SK-MEL-5 (cell line): ENCODE results near the gene LMO1. TPM values are rescaled to one million over a fixed set of nuclear protein-coding genes. Genes with fewer than 3 reads are reported as not detected.

Experiments used
- DNase-seq: peaks from one replicate; pipeline ENCODE4 v3.0.0-alpha.2; 2016; ENCODE audit warnings: low read depth, low spot score
- in situ Hi-C: cut with HindIII; loops from 2 replicates; pipeline ENCODE4 v1.10.0; 2016; ENCODE audit warnings: low sequenced_read_pairs, high pct_unique_total_duplicates, low pct_unique_long_range_greater_than_20kb
- total RNA-seq: library from RNA; depleted of rRNA; stranded (reverse); fragments of >200 nt; shearing (Covaris generic); gene quantifications from 2 replicates; pipeline ENCODE4 v1.2.3, GENCODE V29; 2014

The LMO1 gene
- total RNA-seq, 1 experiment from 2014 or later, result not detected

DNA sequence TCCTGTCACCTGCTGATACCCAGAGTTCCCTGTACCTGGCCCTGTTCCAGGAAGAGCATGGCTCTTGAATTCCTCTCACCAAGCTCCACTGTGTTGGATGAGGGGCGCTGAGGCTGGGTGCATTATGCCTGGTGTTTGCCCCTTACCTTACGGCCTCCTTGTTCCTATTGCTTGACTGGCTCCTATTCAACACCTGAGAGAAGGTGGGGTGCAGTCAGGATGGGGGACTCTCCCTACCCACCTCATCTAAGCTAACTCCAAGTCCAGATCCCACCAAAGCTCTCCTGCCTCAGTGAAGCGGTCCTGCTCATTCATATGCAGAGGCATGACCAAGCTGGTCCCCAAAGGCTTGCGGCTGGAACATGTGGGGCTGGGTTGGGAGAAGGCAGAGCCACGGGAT, 59.1 kb downstream of the LMO1 start:
- no peak for DNase-seq
- in situ Hi-C loops, result no loop called here

DNA sequence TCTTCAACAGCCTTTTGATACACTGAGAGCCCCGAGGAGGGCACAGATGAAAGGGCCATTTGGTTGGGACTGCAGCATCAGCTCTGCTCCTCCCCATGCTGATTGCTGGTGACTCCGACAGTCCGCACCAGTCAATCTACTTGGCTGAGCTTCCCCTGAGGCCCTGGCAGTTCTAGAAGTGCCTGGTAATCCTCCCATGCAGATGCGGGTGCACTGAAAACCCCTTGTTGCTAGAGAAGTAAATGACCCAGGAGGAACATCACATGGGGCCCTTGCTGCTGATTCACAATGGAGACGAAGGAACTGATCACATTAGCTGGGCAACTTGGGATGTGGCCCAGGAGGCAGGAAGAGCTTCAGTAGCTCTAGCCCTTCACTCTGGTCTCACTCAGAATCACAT, 59.7 kb downstream of the LMO1 start:
- DNase-seq, result no peak
- in situ Hi-C loops, result no loop called here

DNA sequence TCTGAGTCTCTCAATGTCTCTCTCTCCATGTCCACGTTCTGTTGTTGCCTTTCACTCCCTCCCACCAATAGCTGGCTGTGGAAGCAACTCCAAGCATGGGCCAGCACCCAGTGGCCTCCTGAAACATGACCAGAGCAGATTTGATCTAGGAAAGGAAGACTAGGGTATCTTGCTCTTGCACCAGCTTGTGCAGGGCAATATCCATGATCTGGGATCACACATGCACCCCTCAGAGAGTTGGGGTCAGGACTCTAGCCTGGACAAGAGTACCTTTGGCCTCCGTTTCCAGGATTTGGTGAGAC, 60.3 kb downstream of the LMO1 start:
- in situ Hi-C loops, result no loop called here
- no peak for DNase-seq

DNA sequence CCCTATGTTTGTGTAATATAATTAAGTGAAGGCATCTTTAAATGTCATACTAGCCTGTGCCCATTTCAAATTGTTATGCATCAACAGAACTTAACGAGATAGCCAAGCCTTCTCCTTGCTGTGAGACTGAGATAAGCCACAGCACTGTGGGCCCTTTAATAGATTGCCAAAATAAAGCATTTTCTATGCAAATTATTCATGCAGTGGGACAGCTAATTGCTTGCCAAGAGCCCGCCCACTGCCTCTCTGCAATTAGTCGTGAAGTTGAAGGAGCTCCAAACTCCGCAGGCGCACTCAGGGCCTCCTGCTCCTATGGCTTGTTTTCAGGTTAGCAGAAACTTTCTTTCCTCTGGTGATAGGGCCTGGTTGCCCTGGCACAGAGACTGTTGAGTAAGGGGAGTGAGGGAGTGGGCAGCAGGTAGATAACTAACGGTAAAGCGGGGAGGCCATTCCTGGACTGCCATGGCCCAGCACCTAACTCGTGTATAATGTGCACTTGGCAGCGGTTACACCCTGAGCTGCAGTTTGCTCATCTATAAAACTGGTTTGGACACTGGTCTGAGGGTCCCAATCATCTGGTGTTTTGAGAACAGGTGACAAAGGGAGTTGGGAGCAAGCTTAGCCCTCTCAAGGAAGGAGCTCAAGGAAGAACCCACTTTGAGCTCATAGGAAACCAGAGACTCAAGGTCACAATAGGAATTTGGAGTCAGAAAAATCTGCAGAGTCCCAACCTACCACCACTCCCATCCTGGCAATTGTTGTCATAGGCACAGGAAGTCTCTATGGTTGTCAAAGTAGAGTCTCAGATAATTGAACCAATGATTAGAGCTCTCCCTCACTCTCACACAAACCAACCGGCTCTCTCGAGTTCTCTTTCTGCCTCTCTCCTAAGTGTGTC, 60.9 kb downstream of the LMO1 start:
- in situ Hi-C loops, result no loop called here
- DNase-seq, result no peak

DNA sequence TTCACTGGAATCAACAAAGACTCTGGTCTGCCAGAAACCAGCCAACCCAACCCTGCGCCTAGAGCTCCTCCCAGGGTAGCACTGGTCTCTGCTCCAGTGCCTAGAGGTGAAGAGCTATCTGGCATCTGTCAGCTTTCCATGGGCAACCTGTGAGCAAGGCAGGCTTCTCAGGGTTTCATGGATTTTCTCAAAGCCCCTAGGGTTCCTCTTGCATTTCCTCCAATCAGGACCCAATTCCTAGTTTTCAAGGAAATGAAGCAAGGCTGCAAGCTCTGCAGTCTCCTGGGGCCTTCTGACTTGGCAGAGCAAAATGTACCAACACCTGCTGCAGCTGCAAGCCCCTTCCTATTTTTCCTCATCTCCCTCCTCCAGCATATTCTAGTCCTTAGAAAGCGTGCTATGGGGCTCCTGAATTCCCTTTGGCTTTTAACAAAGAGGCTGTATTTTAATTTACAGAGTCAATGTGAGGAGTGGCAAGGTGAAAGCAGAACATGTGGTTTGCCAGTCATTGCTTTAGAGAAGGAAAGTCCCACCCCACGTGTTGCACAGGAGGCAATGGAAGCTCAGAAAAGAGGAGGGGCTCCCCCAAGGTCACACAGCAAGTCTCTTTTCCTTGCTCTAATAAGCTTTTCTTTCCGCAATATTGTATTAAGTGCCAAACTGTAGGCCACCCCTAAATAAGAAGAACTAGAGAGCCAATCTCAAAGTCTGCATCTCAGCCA, 61.9 kb downstream of the LMO1 start:
- DNase-seq, result no peak
- in situ Hi-C loops, result no loop called here

DNA sequence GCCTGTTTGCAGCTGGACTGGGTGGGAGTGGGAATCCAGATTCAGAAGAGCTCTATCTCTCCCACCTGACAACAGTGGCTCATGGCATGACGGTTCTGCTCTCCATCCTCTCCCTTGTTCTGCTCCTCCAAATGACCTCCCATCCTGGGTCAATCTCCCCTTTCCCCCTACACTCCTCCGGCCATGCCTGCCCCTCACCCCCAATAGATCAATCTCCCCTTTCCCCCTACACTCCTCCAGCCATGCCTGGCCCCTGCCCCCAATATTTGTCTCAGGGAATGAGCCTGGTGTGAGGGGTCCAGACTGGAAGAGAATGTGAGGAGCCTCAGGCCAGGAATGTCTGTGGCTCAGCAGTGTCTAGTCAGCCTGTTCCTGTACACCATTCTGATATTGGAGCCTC, 64.0 kb downstream of the LMO1 start:
- in situ Hi-C loops, result no loop called here
- DNase-seq, result no peak

DNA sequence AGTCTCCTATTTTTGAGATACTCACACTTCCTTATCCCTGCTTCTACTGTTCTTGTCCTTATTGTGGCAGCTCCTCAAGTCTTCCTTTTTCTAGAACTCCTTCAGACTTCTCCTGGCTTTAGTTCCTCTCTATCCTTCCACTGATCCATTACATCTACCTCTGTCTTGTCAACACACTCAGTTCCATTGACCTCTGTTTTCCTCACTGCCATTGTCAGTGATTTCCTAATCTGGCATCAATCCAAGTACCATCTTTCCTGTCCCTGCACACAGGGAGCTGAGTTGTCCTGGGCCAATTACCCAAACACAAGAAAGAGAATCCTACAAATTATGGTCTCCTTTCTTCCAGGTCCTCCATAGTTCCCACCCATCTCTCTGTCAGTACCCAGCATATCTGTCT, 66.9 kb downstream of the LMO1 start:
- in situ Hi-C loops, result no loop called here

DNA sequence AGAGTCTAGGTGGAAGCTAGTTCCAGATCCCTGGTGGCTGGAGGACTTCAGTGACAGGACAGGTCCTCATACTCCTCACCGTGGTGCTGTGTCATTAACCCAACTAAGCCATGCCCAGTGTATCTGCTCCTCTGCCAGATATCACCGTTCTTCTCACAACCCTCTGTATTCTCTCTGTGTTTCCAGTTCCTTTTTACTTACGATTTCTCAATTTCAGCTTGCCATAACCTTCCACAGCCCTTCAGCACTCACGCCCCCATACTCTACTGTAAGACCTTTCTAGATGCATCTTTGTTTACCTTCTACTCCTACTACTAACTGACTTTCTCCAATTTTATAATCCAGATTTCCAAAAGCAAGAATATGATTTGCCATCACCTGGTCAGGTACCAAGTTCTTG, 68.7 kb downstream of the LMO1 start:
- no peak for DNase-seq
- in situ Hi-C loops, result no loop called here

More for the DNA sequence above, 66.9 kb downstream of the LMO1 start:
- no peak for DNase-seq

DNA sequence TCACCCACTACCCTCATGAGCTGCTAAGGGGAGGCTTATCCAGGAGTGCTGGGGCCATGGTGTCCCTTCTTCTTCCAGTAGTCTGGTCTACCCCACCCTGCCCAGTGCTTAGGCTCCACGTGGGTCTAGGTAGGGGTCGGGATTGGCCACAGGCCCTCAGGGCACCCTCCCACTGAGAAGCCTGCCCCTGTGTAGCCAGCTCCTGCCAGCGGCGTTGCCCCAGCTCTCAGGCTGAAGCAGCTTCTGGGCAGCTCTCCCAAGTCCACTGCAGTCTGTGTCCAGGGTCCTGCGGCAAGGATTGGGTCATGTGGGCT, 70.8 kb downstream of the LMO1 start:
- DNase-seq, result no peak

DNA sequence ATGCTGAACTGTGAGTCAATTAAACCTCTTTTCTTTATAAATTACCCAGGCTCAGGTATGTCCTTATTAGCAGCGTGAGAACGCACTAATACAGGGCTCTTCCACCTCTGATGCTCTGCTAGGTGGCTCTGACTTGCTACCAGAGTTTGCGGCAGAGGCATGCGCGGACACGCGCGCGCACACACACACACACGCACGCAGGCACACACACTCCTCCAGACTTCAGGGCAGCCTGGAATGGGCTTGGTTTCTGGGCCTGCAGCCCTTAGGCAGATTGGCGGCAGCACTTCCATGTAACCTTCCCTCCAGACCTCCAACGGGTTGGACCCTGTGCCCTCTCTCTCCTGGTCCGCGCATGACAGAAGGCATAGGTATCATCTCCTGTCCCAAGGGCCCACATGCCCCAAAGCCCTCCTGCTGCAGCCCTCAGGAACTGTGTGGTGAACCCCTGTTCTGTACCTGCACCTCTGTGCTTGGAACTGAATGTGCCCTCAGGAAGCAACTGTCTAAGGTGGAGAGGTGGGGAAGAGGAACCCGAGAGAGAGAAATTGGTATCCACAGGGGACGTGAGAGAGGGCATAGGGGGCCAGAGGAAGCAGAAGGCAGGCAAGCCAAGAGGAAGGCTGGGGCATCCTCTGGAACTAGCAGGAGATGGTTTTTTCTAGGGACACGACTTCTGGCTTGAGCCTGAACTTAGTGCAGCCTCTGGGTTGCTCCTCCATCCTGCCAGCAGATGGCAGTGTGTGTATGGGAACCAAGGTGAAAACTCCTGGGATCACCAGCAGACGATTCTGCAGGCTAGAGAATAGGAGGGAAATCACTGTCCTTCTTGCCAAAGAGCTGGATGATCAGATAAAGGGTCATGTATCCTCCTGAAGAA, 71.4 kb downstream of the LMO1 start:
- DNase-seq, result peak; percentile 80
- in situ Hi-C loops, result no loop called here

More for the DNA sequence above, 70.8 kb downstream of the LMO1 start:
- in situ Hi-C loops, result no loop called here

DNA sequence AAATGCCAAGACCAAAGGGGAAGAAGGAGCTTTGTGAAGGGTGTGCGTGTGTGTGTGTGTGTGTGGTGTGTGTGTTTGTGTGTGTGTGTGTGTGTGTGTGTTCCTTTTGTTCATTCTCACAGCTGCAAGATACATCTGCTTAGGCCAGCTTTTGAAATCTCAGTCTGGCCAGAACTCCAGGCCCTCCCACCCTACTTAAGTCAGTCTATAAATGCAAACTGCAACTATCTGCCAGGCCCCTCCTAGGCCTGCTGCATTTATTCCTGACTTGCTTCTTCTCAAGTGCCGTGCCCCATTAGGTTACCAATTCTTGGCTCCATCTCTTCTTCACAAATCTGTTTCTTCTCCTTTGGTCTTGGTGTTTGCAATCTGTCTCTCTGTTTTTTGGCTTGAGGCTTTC, 73.2 kb downstream of the LMO1 start:
- no peak for DNase-seq
- in situ Hi-C loops, result no loop called here

DNA sequence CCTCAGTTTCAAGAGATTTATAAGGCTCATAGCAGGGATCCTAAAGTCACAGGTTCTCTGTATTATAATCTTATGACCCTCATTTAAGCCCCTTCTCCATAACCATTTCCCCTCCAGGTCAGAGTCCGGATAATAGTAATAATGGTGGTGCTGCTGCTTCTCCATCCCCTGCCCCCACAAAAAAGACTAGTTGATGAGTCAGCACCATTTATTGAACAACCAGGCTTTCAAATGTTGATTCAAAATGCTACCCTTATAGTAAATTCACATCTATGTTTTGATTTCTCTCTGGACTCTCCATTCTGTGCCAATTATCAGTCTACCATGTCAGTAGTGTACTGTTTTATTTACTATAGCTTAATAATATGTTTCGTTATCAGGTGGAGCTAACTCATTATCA, 77.2 kb downstream of the LMO1 start:
- in situ Hi-C loops, result no loop called here
- no peak for DNase-seq

DNA sequence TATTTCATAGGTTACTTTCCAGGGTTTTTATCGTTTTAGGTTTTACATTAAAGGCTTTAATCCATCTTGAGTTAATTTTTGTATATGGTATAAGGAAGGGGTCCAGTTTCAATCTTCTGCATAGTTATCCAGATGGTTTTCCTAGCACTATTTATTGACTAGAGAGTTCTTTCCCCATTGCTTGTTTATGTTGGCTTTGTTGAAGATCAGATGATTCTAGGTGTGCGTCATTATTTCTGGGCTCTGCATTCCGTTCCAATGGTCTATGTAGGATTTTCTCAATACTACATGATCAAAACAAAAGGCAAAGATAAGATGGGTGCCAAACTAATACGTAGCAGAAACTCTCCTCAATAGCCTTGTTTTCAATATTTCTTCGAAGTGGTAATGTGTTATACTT, 80.6 kb downstream of the LMO1 start:
- peak; percentile 30 for DNase-seq
- in situ Hi-C loops, result no loop called here

DNA sequence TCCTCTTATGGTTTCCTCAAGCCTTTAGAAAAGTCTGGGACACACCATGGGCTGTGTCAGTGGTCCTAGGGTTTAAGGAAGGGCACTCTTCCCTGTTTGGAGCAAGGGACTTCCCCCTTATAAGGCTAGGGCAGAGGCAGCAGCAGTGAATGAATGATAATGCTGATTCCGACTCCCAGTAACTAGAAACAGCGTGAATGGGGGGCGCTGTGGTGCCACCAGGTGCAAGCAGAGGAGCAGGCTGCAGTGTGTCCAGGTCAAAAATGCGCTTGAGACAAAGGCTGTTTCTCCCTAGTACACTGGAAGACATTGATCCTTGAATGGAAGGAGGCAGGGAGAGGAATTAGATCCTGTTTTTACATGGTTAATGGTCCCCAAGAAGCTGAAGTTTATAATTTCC, 83.2 kb downstream of the LMO1 start:
- in situ Hi-C loops, result no loop called here
- no peak for DNase-seq

DNA sequence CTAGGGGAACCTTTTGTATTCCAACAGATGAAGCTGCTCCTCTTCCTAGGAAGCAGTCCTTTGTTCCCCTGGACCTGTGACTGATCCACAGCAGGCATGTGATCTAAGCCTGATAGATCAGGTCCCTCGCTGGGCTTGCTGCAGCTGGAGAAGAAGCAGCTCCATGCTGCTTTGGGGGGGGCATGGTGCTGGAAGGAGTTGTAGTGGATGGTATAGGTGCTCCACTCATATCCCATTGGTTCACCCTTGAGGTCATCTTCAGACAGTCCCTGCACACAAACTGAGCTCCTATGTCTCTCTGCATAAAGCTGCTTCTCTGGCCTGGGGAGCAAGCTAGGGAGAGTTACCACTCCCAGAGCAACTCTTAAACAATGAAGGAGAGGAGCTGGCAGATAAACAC, 85.4 kb downstream of the LMO1 start:
- in situ Hi-C loops, result no loop called here
- peak; percentile 25 for DNase-seq

DNA sequence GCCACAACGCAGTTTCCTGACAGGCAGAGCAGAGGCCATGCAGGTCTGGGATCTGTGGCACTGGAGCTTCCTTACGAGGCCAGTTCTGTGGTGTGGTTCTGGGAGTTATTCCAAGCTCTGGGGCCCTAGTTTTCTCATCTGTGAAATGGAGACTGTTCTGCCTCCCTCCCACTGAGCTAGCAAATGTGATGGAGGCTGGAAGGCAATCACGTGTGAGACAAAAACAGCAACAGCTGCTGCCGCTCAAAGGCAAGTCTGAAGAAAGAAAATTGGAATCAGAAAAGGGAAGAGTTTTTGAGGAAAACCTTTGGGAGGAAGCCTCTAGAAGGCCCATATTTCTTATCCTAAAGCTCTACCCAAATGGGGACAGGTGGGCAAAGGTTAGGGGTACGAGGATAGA, 86.5 kb downstream of the LMO1 start:
- in situ Hi-C loops, result no loop called here
- no peak for DNase-seq
